ENCODE measurements around the gene STAT6. TPM values are rescaled to one million over a fixed set of nuclear protein-coding genes. Genes with fewer than 3 reads are reported as not detected.

STAT6 gene, protein sequence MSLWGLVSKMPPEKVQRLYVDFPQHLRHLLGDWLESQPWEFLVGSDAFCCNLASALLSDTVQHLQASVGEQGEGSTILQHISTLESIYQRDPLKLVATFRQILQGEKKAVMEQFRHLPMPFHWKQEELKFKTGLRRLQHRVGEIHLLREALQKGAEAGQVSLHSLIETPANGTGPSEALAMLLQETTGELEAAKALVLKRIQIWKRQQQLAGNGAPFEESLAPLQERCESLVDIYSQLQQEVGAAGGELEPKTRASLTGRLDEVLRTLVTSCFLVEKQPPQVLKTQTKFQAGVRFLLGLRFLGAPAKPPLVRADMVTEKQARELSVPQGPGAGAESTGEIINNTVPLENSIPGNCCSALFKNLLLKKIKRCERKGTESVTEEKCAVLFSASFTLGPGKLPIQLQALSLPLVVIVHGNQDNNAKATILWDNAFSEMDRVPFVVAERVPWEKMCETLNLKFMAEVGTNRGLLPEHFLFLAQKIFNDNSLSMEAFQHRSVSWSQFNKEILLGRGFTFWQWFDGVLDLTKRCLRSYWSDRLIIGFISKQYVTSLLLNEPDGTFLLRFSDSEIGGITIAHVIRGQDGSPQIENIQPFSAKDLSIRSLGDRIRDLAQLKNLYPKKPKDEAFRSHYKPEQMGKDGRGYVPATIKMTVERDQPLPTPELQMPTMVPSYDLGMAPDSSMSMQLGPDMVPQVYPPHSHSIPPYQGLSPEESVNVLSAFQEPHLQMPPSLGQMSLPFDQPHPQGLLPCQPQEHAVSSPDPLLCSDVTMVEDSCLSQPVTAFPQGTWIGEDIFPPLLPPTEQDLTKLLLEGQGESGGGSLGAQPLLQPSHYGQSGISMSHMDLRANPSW
- 704 and 736 TPM in 2 replicates for total RNA-seq
- 214 TPM for total RNA-seq (2013)
- polyA plus RNA-seq = 544 and 565 TPM in 2 replicates
- 216 and 331 TPM in 2 replicates for polyA minus RNA-seq

GRCh38 chr12:57111031-57111734 is at the start of gene STAT6:
STAT6 (minus strand) TSS chr12:57111362; CDS start chr12:57108278, 3,084 bp downstream.
- peak within 1 kb of the TSS; percentile 99 for H3K4me3 Mint-ChIP-seq
- TF ChIP-seq, protein P1, sequence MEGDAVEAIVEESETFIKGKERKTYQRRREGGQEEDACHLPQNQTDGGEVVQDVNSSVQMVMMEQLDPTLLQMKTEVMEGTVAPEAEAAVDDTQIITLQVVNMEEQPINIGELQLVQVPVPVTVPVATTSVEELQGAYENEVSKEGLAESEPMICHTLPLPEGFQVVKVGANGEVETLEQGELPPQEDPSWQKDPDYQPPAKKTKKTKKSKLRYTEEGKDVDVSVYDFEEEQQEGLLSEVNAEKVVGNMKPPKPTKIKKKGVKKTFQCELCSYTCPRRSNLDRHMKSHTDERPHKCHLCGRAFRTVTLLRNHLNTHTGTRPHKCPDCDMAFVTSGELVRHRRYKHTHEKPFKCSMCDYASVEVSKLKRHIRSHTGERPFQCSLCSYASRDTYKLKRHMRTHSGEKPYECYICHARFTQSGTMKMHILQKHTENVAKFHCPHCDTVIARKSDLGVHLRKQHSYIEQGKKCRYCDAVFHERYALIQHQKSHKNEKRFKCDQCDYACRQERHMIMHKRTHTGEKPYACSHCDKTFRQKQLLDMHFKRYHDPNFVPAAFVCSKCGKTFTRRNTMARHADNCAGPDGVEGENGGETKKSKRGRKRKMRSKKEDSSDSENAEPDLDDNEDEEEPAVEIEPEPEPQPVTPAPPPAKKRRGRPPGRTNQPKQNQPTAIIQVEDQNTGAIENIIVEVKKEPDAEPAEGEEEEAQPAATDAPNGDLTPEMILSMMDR (IDR thresholded peaks at IDR 0.05) = no peak
- no peak for TF ChIP-seq EZH2 (IDR thresholded peaks at IDR 0.05; ENCODE audit: borderline replicate concordance, insufficient read depth, low read depth, low read length, poor library complexity, severe bottlenecking)
- peak within 1 kb of the TSS; percentile 93 for H3K9ac ChIP-seq (ENCODE audit: low read length)
- peaks cover 43% of the 10 kb centered on the region for H3K4me1 Mint-ChIP-seq
- ATAC-seq (ENCODE audit: low read depth) (peak; percentile 60), DNase-seq (peak; percentile 92)
- intact Hi-C loops (cut with micrococcal nuclease) = loop anchor here (2.0 to 5.0 kb wide), 3 partner anchors 32 to 346 kb away; partner anchors contain the start of genes GLI1, INHBE and NEMP1
- H3K27ac Mint-ChIP-seq = peak within 1 kb of the TSS; percentile 98
- peaks cover 67% of the 10 kb centered on the region for H3K79me2 ChIP-seq (ENCODE audit: control insufficient read depth, insufficient read depth, low read length)
- peak within 1 kb of the TSS; percentile 96 to 100 for H3K27ac ChIP-seq (ENCODE audit: low read length in 2 of 2)
- peak within 1 kb of the TSS; percentile 87 to 100 (median 100) for H3K4me3 ChIP-seq (ENCODE audit: control extremely low read depth in 1 of 5, extremely low read depth in 1 of 5, insufficient read depth in 1 of 5, low read depth in 2 of 5, low read length in 4 of 5)
- CTCF ChIA-PET = interaction anchor here (0.6 to 14.2 kb wide), 33 partner anchors 9 to 993 kb away, joined by 3 to 420 read pairs (median 8); partner anchors contain the start of genes HSD17B6, NAB2, NACA and NEMP1
- H3K9me3 Mint-ChIP-seq (ENCODE audit: insufficient read depth) = no peaks in the 10 kb centered on the region
- H3K36me3 ChIP-seq (replicated peaks in 1 of 2; ENCODE audit: control extremely low read depth in 1 of 2, control insufficient read depth in 1 of 2, extremely low read depth in 1 of 2, insufficient read depth in 2 of 2, low read length in 1 of 2) = peaks cover 2 to 34% of the 10 kb centered on the region in 2 experiments
- H3K27me3 Mint-ChIP-seq = no peaks in the 10 kb centered on the region
- POLR2A ChIA-PET = interaction anchor here (0.6 to 5.0 kb wide), 27 partner anchors 8 to 1184 kb away, joined by 3 to 139 read pairs (median 6); partner anchors contain the start of genes ANKRD52, ARHGAP9, BAZ2A and ESYT1
- H2AFZ ChIP-seq (ENCODE audit: insufficient read depth, low read depth, low read length, poor library complexity, severe bottlenecking) = peak within 1 kb of the TSS; percentile 60
- 0% methylated on average over 6 of the region's 13 CpGs for WGBS (ENCODE audit: insufficient coverage)
- peaks cover 41% of the 10 kb centered on the region for H4K20me1 ChIP-seq (ENCODE audit: control insufficient read depth, insufficient read depth, low read length, poor library complexity, severe bottlenecking)
- H3K4me1 ChIP-seq (ENCODE audit: control insufficient read depth in 2 of 2, insufficient read depth in 2 of 2, low read length in 2 of 2) = peaks cover 20 to 40% of the 10 kb centered on the region in 2 donors
- no peaks in the 10 kb centered on the region for H3K27me3 ChIP-seq (replicated peaks in 1 of 4; ENCODE audit: control extremely low read depth in 1 of 4, control insufficient read depth in 3 of 4, insufficient read depth in 4 of 4, low read length in 3 of 4)
- peak within 1 kb of the TSS; percentile 96 for H3K4me2 ChIP-seq (replicated peaks; ENCODE audit: low read depth, low read length, poor library complexity, severe bottlenecking)
- H3K9me3 ChIP-seq (ENCODE audit: control extremely low read depth in 1 of 3, control insufficient read depth in 2 of 3, insufficient read depth in 1 of 3, low read length in 2 of 3) = no peaks in the 10 kb centered on the region

Measured in B cell (primary cell).